ENCODE data around the gene CREBRF.
"Not testable (repeated sequence)": the region's sequence is repeated elsewhere in the genome, so short reads cannot be mapped to it uniquely, and the experiment has no call there.

Gene CREBRF

GRCh38 chr5:173035904-173036707 is 20.0 kb upstream of the CREBRF start:
- DNase-seq (ENCODE audit: low read depth in 2 of 2): no peak

DNA sequence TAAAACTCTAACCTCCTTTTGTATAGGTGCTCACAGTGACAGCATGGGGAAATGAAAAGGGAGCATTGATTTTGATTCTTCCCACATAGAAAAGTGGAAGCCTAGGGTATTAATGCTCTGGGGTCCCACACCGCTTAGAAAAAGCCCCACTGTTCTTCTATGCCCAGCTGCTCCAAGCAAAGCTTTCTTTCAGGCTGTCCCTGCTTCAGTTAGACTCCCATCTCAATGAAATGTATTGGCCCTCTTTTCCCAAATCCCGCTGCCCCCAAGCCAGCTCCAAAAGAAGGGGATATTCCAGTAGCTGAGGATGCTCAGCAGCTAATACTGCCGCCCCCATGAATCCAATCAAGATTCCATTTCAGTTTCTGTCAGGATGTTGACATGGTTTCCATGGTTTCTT is 17.0 kb upstream of the CREBRF start:
- DNase-seq (ENCODE audit: low read depth in 2 of 2): no peak

DNA sequence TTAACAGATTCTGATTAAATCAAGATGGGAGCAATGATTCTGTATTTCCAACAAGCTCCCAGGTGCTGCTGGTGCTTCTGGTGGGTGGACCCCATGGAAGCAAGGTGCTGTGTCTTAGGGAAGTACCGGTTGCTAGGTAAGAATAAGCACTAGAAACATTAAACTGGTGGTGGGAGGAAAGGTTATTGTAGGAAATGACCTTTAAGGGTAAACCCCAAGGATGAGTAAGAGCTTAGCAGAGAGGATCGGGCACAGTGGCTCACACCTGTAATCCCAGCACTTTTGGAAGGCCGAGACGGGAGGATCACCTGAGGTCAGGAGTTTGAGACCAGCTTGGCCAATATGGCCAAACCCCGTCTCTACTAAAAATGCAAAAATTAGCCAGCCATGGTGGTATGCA is 16.2 kb upstream of the CREBRF start:
- no peak for DNase-seq (ENCODE audit: low read depth in 2 of 2)

DNA sequence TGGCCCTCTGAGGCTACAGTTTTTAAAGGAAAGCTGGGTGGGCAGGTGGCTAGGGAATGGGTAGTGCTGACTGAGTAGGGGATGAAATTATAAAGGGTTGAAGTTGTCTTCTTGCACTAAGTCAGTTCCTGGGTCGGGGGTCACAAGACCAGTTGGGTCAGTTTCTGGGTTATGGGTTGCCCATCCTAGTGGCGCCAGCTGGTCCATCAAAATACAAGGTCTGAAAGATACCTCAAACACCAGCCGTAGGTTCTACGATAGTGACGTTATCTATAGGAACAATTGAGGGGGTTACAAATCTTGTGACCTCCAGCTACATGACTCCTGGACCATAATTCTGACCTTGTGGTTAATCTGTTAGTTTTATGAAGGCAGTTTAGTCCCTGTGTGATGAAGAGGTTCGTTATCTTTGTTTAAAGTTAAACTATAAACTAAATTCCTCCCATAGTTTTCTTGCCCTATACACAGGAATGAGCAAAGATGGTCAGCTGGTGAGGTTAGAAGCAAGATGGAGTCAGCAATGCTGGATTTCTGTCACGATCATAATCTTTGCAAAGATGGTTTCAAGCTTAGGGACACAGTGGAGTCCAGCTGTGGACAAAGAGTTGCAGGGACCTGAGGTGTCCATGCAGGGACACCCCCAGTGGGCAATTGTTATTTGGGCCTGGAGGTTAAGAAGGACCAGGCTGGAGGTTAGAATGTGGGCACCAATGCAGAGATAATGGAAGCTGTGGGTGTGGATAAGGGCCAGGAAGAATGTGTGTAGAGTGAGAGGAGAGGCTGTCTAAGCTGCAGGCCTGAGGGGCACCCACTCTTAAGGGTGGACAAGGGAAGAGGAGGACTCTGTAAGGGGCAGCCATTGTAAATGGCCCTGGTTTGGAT is 14.0 kb upstream of the CREBRF start:
- DNase-seq (ENCODE audit: low read depth in 2 of 2): no peak

- no peak for DNase-seq (ENCODE audit: low read depth in 2 of 2)
These were observed 13.4 kb upstream of the CREBRF start for GRCh38 chr5:173042763-173043107.

DNA sequence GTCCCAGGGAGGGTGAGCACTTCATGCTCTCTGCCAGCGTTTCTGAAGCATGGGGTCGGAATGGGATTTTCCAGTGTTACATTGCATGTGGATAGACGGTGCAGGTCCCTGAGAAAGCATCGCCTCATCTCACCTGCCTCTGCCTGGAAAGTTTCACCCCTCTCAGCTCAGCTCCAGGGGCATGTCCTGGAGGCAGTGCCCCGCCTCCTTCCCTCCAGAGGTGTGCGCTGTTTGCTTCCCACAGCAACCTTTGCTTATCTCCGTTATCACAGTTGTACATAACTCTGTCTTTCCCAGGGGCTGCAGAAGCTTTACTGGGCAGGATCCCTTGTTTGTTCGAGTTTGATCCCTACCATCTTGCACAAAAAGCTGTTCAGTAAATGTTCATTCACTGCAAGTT is 10.7 kb upstream of the CREBRF start:
- no peak for DNase-seq (ENCODE audit: low read depth in 2 of 2)

GRCh38 chr5:173047096-173047837 is 8.9 kb upstream of the CREBRF start:
- DNase-seq (ENCODE audit: low read depth in 2 of 2): not testable (repeated sequence)

GRCh38 chr5:173047838-173048105 is 8.4 kb upstream of the CREBRF start:
- DNase-seq (ENCODE audit: low read depth in 2 of 2): no peak

GRCh38 chr5:173050791-173051190 is 5.4 kb upstream of the CREBRF start:
- no peak for DNase-seq (ENCODE audit: low read depth in 2 of 2)

DNA sequence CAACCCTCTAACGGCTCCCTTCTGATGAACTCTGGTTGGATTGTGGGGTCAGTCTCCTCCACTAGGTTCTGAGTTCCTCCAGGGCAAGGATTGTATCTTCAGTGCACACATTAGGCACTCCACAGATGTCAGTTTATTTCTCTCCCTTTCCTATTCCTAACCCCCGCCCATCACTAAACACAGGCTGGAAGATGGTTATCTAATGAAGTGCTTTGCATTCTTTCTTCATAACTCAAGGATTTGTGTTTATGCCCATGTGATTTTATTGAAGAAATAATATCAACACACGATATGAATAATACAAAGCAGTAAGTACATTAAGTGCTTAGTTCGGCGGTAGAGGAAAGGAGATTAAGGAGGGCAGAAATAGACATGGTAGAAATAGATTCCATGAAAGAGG is 4.4 kb upstream of the CREBRF start:
- no peak for DNase-seq (ENCODE audit: low read depth in 2 of 2)

DNA sequence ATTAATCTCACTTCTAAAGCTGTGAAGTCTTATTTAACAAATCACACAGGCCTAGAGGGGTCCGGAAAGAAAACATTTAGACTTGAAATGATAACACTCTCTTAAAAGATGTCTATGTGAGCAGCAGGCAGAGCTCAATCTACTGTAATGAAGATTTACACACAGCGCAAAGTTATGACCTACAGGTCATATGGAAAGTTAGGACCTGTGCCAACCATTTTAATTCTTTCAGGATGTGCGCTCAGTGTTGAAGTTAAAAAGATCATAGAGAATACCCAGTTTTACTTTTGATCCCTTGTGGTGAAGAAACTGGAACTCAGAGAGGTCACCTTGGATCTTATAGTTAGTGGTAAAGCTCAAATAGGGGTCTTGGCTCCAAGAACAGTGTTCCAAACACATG is 3.1 kb upstream of the CREBRF start:
- no peak for DNase-seq (ENCODE audit: low read depth in 2 of 2)

DNA sequence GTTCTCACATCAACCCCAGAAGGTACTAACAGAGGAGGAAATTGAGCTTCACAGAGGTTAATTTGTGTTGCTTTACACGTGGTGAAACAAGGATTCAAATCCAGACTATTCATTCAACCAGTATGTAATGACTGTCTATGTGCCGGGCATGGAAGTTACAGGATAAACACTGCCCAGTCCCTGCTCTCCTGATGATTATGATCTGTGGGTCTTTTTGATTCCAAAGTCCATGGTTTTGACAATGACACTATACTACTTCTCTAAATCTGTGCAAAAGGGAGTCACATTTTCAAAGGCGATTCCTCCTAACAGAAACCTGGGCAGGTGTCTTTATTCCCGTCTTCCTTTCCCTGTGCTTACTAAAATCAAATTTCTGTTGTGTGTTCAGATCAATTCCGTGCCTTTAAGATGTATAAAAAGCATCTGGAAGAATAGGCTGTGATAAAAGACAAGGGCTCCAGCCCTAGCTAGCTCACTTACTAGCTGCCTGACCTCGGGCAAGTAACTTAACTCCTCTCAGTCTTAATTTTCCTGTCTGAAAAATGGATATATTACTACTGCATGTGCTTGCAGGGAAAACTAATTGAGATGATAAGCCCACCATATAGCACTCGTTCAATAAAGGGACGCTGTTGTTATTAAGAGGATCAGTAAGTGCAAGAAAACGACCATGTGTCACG is 970 bp upstream of the CREBRF start:
- no peak for DNase-seq (ENCODE audit: low read depth in 2 of 2)

GRCh38 chr5:173055722-173055982 is 500 bp upstream of the CREBRF start:
- DNase-seq (ENCODE audit: low read depth in 2 of 2): peak in 1 of 2 donors; percentile 1

DNA sequence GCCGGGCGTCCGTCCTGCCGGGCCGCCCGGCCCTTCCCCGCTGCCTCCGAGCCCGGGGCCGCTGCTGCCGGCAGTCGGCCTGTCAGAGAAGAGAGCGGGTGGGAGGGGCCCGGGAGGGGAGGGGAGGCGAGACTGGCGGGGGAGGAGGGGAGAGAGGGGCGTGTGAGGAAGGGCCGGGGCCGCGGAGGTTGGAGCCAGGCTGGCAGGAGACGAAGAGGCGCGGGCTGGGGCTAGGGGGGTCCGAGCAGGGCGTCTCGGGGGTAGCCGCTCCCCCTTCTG is 570 bp downstream of the CREBRF start:
- DNase-seq (ENCODE audit: low read depth in 2 of 2): no peak

DNA sequence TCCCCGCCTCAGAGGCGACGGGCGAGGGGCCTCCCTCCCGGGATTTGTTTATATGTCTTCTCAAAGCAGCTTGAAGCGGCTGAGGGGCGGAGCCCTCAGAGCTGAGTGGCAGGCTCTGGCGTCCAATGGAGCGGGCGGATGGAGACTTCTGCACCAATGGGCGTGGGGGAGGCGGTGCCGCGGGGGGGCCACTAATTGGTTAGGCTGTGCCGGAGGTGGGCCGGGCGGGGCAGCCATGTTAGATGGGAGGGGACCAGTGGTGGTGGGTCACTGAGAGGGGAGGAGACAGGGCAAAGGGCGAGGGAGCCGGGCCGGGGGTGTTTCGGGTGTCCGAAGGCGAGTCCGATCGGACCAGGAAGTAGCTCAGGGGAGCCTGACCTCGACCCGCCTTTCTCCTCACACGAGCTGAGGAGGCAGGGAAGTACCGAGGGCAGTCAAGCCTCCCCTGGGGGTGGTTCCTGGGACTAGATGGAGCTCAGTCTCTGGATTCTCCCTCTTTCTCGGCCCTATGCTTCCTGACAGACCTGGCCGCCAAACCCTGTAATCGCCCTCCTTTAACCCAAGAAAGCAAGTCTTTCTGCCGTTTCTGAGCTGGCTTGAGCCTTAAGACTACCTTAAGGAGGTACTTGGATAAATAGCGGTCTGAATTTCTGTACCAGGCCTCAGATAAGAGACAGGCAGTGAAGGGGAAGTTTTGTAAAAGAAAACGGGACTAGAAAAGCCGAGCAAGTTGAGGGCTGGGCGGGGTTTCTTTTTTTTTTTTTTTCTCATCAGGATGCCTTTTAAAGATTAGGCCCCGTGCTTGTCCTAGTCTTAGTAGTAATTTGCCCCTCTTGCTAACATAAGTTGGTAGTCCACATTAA is 1.1 kb downstream of the CREBRF start:
- peak; percentile 98 for DNase-seq (ENCODE audit: low read depth in 2 of 2)

DNA sequence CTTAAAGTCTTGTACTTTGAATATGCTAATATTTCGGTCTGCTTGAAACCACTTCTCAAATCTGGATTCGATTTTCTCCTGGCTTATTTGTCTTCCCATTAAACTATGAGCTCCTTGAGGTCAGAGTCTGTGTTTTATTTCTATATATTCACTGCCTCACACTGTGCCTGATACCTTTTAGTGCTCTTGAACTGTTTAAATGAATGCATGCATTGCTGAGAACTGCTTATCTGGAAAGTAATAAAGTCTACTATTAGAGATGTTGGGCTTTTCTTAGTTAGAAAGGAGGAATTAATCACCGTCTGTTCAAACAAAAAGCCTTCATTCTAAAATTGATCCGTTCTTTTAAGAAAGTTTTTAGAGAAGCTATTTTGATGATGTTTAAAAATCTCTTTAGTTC is 6.0 kb downstream of the CREBRF start:
- DNase-seq (ENCODE audit: low read depth in 2 of 2): no peak

DNA sequence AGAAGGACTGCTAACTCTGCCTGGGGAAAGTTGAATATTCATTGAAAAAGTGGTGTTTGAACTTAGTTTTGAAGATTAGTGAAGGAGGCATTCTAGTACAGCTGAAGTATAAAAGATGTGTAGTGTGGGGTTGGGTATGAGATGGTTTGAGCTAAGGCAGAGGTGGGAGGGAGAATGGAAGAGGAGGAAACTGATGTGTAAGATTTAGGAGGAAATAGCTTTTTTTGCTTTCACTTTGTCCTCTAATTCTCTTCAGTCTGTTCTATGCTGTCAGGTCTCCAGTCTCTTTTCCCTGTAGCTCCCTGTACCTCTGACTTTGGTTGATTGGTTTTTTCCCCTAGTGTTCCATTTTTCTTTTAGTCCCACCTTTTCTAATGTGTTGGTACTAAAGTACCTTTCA is 9.0 kb downstream of the CREBRF start:
- no peak for DNase-seq (ENCODE audit: low read depth in 2 of 2)

DNA sequence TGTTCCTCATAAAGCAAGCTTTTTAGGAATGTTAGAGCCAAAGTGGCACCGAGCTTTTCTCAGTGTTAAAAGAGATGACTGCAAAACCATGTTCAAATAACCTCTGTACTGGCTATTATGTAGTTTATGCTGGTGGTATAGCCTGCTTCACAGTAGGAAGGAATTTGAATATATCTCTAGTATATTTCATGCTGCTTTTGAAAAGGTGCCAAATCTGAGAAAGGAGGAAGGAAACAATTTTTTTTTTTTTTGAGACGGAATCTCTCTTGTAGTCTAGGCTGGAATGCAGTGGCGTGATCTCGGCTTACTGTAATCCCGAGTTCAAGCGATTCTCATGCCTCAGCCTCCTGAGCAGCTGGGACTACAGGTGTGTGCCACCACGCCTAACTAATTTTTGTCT is 13.5 kb downstream of the CREBRF start:
- DNase-seq (ENCODE audit: low read depth in 2 of 2): no peak

GRCh38 chr5:173075137-173075843 is 19.1 kb downstream of the CREBRF start:
- DNase-seq (ENCODE audit: low read depth in 2 of 2): no peak

- no peak for DNase-seq (ENCODE audit: low read depth in 2 of 2)
These were observed 19.8 kb downstream of the CREBRF start for GRCh38 chr5:173075970-173076369.

DNA sequence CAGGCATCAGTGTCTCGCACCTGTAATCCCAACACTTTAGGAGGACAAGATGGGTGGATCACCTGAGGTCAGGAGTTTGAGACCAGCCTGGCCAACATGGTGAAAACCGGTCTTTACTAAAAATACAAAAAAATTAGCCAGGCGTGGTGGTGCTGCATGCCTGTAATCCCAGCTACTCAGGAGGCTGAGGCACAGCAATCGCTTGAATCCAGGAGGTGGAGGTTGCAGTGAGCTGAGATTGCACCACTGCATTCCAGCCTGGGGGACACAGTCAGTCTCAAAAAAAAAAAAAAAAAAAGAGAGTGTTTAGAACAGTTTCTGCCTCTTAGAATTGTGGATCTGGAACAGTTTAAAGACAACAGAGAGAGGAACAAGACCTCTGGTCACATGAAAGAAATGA is 20.3 kb downstream of the CREBRF start:
- DNase-seq (ENCODE audit: low read depth in 2 of 2): not testable (repeated sequence)

Measured in activated CD8-positive, alpha-beta memory T cell treated with anti-CD3 and anti-CD28 coated beads for 4 hours (primary cell).